NCI-H2196 (cell line): ENCODE results near the gene FTHL17.

ENCODE experiments used
- DNase-seq: peaks from one replicate; lab custom pipeline; 2025; ENCODE audit not compliant: unreplicated experiment; lab: John Stamatoyannopoulos, UW

FTHL17 gene

GRCh38 chrX:31039327-31039711 is 32.5 kb downstream of the FTHL17 start:
- no peak for DNase-seq

- no peak for DNase-seq
Observed at GRCh38 chrX:31038575-31039326, 33.1 kb downstream of the FTHL17 start.

GRCh38 chrX:31036895-31037294 is 34.9 kb downstream of the FTHL17 start:
- peak; percentile 1 for DNase-seq

GRCh38 chrX:31027351-31027750 is 44.5 kb downstream of the FTHL17 start:
- no peak for DNase-seq

GRCh38 chrX:31024866-31025265 is 47.0 kb downstream of the FTHL17 start:
- no peak for DNase-seq

- DNase-seq, result no peak
Observed at GRCh38 chrX:31021537-31021936, 50.3 kb downstream of the FTHL17 start.
